K562 (cell line): ENCODE data around the gene UBE2E3. TPM values are rescaled to one million over a fixed set of nuclear protein-coding genes. Genes with fewer than 3 reads are reported as not detected.

Source experiments
- ATAC-seq: fragments of 200-7000 bp; cut with Tn5 transposase; 3 replicates; pipeline ENCODE4 v1.9.1; 2020; ENCODE audit warnings: moderate library complexity
- BruUV-seq: library from RNA; stranded (reverse); fragments of 400-500 nt; replicated peaks from 2 replicates; lab custom pipeline; 2021; lab: Mats Ljungman, UMichigan
- CTCF ChIA-PET: fragments of 300-600 bp; formaldehyde crosslinking; extraction: SDS; loops from one replicate; lab custom pipeline; 2021; ENCODE audit warnings: low intra/inter-chr PET ratio; lab: Yijun Ruan, JAX
- POLR2A ChIA-PET: fragments of 300-600, 350-650 bp; sonication (Branson Sonifier 250); formaldehyde crosslinking; extraction: SDS; loops from one replicate; lab custom pipeline; 2021; ENCODE audit warnings: antibody characterized with exemption, inconsistent platforms; lab: Yijun Ruan, JAX
- DNase-seq, 4 experiments: peaks; one replicate each; pipeline versions ENCODE4 v3.0.0 to v3.0.0-alpha.2; 2011 to 2018; ENCODE audit warnings: low spot score in 3 of 4, mixed read lengths in 3 of 4; ENCODE audit errors: extremely low read depth in 1 of 4
- FAIRE-seq: peaks from 2 replicates; lab custom pipeline; 2011; peaks lifted over from hg19 to GRCh38; lab: Jason Lieb, UNC
- H2AFZ ChIP-seq: 2 replicates; pipeline ENCODE4 v1.6.0; 2011; ENCODE audit warnings: low read depth, low read length, control low read depth, inconsistent platforms
- H3K27ac ChIP-seq: fragments of 200-600 bp; 3 replicates; pipeline ENCODE4 v1.8.0; 2011; ENCODE audit warnings: low read depth, mild to moderate bottlenecking, control low read depth, inconsistent platforms, low read length, moderate library complexity, mixed read lengths; ENCODE audit errors: extremely low read depth
- H3K27me3 ChIP-seq, 2 experiments: fragments of 300-600 bp in 1 of 2; 2 replicates in 1 of 2; 3 replicates in 1 of 2; pipeline versions ENCODE4 v1.6.0 to v1.8.0; 2011; ENCODE audit warnings: inconsistent platforms in 2 of 2, low read length in 2 of 2, mild to moderate bottlenecking in 1 of 2, mixed read lengths in 1 of 2, moderate library complexity in 1 of 2; ENCODE audit not compliant: control insufficient read depth in 2 of 2, insufficient read depth in 2 of 2
- H3K36me3 ChIP-seq: fragments of 300-600 bp; 3 replicates; pipeline ENCODE4 v1.8.0; 2011; ENCODE audit warnings: mild to moderate bottlenecking, low read length, inconsistent platforms; ENCODE audit not compliant: control insufficient read depth, insufficient read depth
- H3K4me1 ChIP-seq, 2 experiments: fragments of 200-600 bp in 1 of 2; replicated peaks in 1 of 2; 2 replicates in 1 of 2; 3 replicates in 1 of 2; pipeline versions ENCODE4 v1.5.1 to v1.8.0; 2011; ENCODE audit warnings: inconsistent platforms in 2 of 2, low read length in 2 of 2, mild to moderate bottlenecking in 1 of 2, mixed read lengths in 1 of 2, moderate library complexity in 1 of 2; ENCODE audit not compliant: control insufficient read depth in 2 of 2, insufficient read depth in 2 of 2
- H3K4me2 ChIP-seq: 2 replicates; pipeline ENCODE4 v1.6.1; 2011; ENCODE audit warnings: low read length, control low read depth, inconsistent platforms, mixed read lengths; ENCODE audit not compliant: insufficient read depth
- H3K4me3 ChIP-seq: fragments of 200-600 bp; sonication (generic), shearing (Covaris generic); 2 replicates; pipeline ENCODE4 v1.5.1; 2016; ENCODE audit warnings: control low read depth, inconsistent platforms
- H3K79me2 ChIP-seq: fragments of 200-600 bp; 3 replicates; pipeline ENCODE4 v1.8.0; 2011; ENCODE audit warnings: low read length, inconsistent platforms; ENCODE audit not compliant: control insufficient read depth, insufficient read depth
- H3K9ac ChIP-seq, 2 experiments: 2 replicates each; pipeline versions ENCODE4 v1.6.0 to v1.6.1; 2011; ENCODE audit warnings: low read depth in 2 of 2, low read length in 2 of 2, control low read depth in 1 of 2, inconsistent platforms in 1 of 2, mild to moderate bottlenecking in 1 of 2, mixed read lengths in 1 of 2; ENCODE audit not compliant: insufficient read depth in 1 of 2
- H3K9me1 ChIP-seq: one replicate; pipeline ENCODE4 v1.6.0; 2011; ENCODE audit warnings: inconsistent platforms, mild to moderate bottlenecking, low read length, moderate library complexity; ENCODE audit not compliant: control insufficient read depth, insufficient read depth
- H3K9me3 ChIP-seq: replicated peaks from 2 replicates; pipeline ENCODE4 v1.5.1; 2011; ENCODE audit warnings: low read depth, low read length, inconsistent platforms; ENCODE audit not compliant: control insufficient read depth, insufficient read depth
- H4K20me1 ChIP-seq: replicated peaks from 2 replicates; pipeline ENCODE4 v1.6.1; 2011; ENCODE audit warnings: low read length, inconsistent platforms, mixed read lengths; ENCODE audit not compliant: control insufficient read depth, insufficient read depth
- CHD4 ChIP-seq: fragments of 200-600 bp; sonication (generic); IDR thresholded peaks from 3 replicates; pipeline ENCODE4 v1.6.1; 2012; ENCODE audit warnings: low read depth, mild to moderate bottlenecking, mixed read lengths, low read length, inconsistent platforms; ENCODE audit not compliant: insufficient read depth, insufficient replicate concordance, poor library complexity, severe bottlenecking
- GABPA ChIP-seq: fragments of 200-800 bp; sonication (Bioruptor generic); conservative IDR thresholded peaks from 2 replicates; pipeline ENCODE4 v1.6.1; 2016; ENCODE audit warnings: low read depth, missing genetic modification characterization, missing compliant biosample characterization
- KLF10 ChIP-seq: fragments of 250-450 bp; sonication (Bioruptor Pico); IDR thresholded peaks from 2 replicates; pipeline ENCODE4 v1.6.1; 2021; ENCODE audit warnings: matching md5 sums
- MAFF ChIP-seq: IDR thresholded peaks from 2 replicates; pipeline ENCODE4 v1.6.1; 2012; ENCODE audit warnings: low read length, improper control_type of control experiment
- MAFG ChIP-seq: fragments of 450-650 bp; conservative IDR thresholded peaks from 2 replicates; pipeline ENCODE4 v1.6.1; 2016; ENCODE audit warnings: missing genetic modification characterization, missing compliant biosample characterization
- POLR3G ChIP-seq: IDR thresholded peaks from 2 replicates; pipeline ENCODE4 v1.6.1; 2011; ENCODE audit not compliant: insufficient read length, insufficient replicate concordance; ENCODE audit errors: extremely low read depth
- RFX7 ChIP-seq: fragments of 250-450 bp; sonication (Bioruptor Pico); IDR thresholded peaks from 2 replicates; pipeline ENCODE4 v1.5.1; 2021; ENCODE audit warnings: mild to moderate bottlenecking
- ZNF133 ChIP-seq: fragments of 250-450 bp; sonication (Bioruptor Pico); IDR thresholded peaks from 2 replicates; pipeline ENCODE4 v1.4.0; 2020; ENCODE audit warnings: mild to moderate bottlenecking
- ZNF140 ChIP-seq: fragments of 250-450 bp; sonication (Bioruptor Pico); IDR thresholded peaks from 2 replicates; pipeline ENCODE4 v1.8.0; 2021; ENCODE audit warnings: moderate library complexity, mild to moderate bottlenecking, inconsistent platforms
- ZNF212 ChIP-seq: fragments of 450-650 bp; formaldehyde crosslinking; IDR thresholded peaks from 2 replicates; pipeline ENCODE4 v1.4.0; 2020; ENCODE audit warnings: mild to moderate bottlenecking
- ZNF224 ChIP-seq: sonication (generic); formaldehyde crosslinking; IDR thresholded peaks from 2 replicates; pipeline ENCODE4 v1.8.0; 2022; ENCODE audit warnings: mild to moderate bottlenecking, missing genetic modification reagents
- ZNF239 ChIP-seq: fragments of 250-450 bp; sonication (Bioruptor Pico); IDR thresholded peaks from 2 replicates; pipeline ENCODE4 v1.4.0; 2020; ENCODE audit warnings: mild to moderate bottlenecking
- WGBS: fragments of 100-300 bp; shearing (Covaris generic); methylation state at CpG from one replicate; pipeline ENCODE4 v1.1.6; 2016; ENCODE audit warnings: low coverage, mixed read lengths; ENCODE audit not compliant: insufficient coverage; ENCODE audit errors: missing lambda C conversion rate; 5-methylcytosine and 5-hydroxymethylcytosine counted together
- in situ Hi-C: fragments of 300-500 bp; cut with MboI; formaldehyde crosslinking; loops from 4 replicates; pipeline ENCODE4 v1.15.0; 2018; ENCODE audit warnings: inconsistent platforms, mixed read lengths
- intact Hi-C: fragments of 100-400 bp; cut with micrococcal nuclease; formaldehyde crosslinking; loops from 2 replicates; pipeline ENCODE4 v1.14.2; 2022
- polyA plus RNA-seq, 8 experiments: library from polyadenylated mRNA; depleted of rRNA in 4 of 8; stranded (reverse) in 5 of 8; unstranded in 3 of 8; fragments of >200 nt; fragmentation: Nextera tagmentation in 2 of 8; fragmentation: Illumina TruSeq in 1 of 8; extraction: Ambion mirVana in 2 of 8; extraction: Trizol in 1 of 8; gene quantifications; 2 replicates each; pipeline versions ENCODE4 v1.2.1 to v1.2.3, GENCODE V29; 2011 to 2014; ENCODE audit warnings: inconsistent platforms in 1 of 8, missing spikeins in 1 of 8
- total RNA-seq, 7 experiments: library from RNA; depleted of rRNA in 6 of 7; stranded (reverse); fragments of >200 nt in 6 of 7; fragmentation: Illumina TruSeq in 2 of 7; extraction: Trizol in 2 of 7; gene quantifications; 2 replicates each; pipeline versions ENCODE4 v1.2.1 to v1.2.3, GENCODE V29; 2011 to 2021; ENCODE audit warnings: low replicate concordance in 1 of 7
- TF ChIP-seq, protein P1 (sequence below): fragments of 200-800 bp; sonication (Bioruptor generic); IDR thresholded peaks from 2 replicates; pipeline ENCODE4 v1.6.1; 2016; ENCODE audit warnings: missing genetic modification characterization, missing compliant biosample characterization
- TF ChIP-seq, protein P2 (sequence below): fragments of 250-450 bp; sonication (Bioruptor Pico); IDR thresholded peaks from 2 replicates; pipeline ENCODE4 v1.8.0; 2022; ENCODE audit warnings: moderate library complexity, mild to moderate bottlenecking, inconsistent platforms

UBE2E3 gene
- total and polyA plus RNA-seq, 9 of the 15 experiments (the other 6 are each of a cell fraction or from before 2014, with no cell fraction given) = 58.2 to 173 (median 78.0) TPM

DNA sequence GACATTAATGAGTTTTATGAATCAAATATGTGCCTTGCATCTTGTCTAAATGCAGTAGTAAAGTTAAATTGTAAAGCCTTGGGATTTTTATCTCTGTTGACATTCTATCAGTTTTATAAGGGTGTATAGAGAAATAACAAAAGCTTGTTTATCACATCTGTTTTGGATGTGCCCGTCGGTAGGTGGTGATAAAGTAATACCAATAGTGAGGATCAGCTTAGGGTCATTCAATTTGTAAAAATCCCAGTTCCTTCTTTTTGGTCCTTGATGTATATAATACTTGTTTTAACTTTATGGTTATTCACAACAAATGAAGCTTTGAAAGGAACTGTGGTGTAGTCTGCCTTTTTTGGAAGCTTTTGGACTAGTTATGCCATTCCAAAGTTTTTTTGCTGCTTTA lies 12.6 kb downstream of the UBE2E3 start (continued):
- TF ChIP-seq, protein P1, sequence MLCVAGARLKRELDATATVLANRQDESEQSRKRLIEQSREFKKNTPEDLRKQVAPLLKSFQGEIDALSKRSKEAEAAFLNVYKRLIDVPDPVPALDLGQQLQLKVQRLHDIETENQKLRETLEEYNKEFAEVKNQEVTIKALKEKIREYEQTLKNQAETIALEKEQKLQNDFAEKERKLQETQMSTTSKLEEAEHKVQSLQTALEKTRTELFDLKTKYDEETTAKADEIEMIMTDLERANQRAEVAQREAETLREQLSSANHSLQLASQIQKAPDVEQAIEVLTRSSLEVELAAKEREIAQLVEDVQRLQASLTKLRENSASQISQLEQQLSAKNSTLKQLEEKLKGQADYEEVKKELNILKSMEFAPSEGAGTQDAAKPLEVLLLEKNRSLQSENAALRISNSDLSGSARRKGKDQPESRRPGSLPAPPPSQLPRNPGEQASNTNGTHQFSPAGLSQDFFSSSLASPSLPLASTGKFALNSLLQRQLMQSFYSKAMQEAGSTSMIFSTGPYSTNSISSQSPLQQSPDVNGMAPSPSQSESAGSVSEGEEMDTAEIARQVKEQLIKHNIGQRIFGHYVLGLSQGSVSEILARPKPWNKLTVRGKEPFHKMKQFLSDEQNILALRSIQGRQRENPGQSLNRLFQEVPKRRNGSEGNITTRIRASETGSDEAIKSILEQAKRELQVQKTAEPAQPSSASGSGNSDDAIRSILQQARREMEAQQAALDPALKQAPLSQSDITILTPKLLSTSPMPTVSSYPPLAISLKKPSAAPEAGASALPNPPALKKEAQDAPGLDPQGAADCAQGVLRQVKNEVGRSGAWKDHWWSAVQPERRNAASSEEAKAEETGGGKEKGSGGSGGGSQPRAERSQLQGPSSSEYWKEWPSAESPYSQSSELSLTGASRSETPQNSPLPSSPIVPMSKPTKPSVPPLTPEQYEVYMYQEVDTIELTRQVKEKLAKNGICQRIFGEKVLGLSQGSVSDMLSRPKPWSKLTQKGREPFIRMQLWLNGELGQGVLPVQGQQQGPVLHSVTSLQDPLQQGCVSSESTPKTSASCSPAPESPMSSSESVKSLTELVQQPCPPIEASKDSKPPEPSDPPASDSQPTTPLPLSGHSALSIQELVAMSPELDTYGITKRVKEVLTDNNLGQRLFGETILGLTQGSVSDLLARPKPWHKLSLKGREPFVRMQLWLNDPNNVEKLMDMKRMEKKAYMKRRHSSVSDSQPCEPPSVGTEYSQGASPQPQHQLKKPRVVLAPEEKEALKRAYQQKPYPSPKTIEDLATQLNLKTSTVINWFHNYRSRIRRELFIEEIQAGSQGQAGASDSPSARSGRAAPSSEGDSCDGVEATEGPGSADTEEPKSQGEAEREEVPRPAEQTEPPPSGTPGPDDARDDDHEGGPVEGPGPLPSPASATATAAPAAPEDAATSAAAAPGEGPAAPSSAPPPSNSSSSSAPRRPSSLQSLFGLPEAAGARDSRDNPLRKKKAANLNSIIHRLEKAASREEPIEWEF (CRISPR knock-in tag) = no peak
- TF ChIP-seq, all 486 proteins: peak for 0

DNA sequence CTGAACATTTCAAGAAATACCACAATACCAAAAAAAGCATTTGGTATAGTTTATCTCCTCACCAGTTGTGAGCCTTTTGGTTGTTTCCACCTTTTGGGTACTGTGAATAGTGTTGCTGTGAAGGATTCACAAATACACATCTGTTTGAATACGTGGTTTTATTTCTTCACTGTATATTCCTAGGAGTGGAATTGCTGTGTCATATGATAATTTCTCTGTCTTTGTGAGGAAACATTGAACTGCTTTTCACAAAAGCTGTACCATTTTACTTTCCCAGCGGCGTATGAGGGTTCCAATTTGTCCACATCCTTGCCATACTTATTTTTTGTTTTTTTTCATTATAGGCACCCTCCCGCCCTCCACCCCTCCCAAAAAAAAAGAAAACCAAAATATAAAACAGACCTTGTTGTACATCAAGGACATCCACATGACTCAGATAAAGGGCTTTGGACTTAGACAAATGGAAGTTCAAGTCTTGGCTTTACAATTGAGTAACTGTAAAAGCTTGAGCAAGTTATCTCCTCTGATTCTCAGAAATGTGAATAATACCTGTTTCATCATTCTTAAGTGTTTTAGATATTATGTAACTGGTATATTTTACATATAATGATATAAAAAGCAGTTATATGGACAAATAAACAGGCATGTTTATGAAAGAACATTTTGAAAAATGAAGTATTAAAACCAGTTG lies 19.0 kb downstream of the UBE2E3 start:
- peaks cover 2 to 5% of the 10 kb centered on the region in 2 experiments; a peak in 3 of 5 replicates for H3K4me1 ChIP-seq
- ATAC-seq (peak; percentile 67), FAIRE-seq (no peak), DNase-seq (no peak)
- in situ Hi-C loops (loop anchor here (5.0 kb wide), 1 partner anchor 43 kb away; no protein-coding TSS in a partner anchor), intact Hi-C loops (no loop called here)
- H3K4me2 ChIP-seq = 0 out of 2 replicates have a peak overlapping the region, but pooled peaks have one; percentile 29
- POLR2A ChIA-PET = interaction anchor here (0.6 to 1.1 kb wide), 5 partner anchors 9 to 20 kb away, joined by 3 to 4 read pairs (median 3); no protein-coding TSS in a partner anchor
- no peak overlapping the region; the same call in 1 of the 2 replicates for H2AFZ ChIP-seq
- no peak overlapping the region for H3K4me3 ChIP-seq
- no peaks in the 10 kb centered on the region for H4K20me1 ChIP-seq
- no peaks in the 10 kb centered on the region for H3K9me3 ChIP-seq
- 65% methylated on average over 4 of the region's 4 CpGs for WGBS
- peaks cover 4% of the 10 kb centered on the region; the same call in 1 of the 3 replicates for H3K36me3 ChIP-seq
- H3K9me1 ChIP-seq = no peaks in the 10 kb centered on the region
- no peaks in the 10 kb centered on the region for H3K27me3 ChIP-seq
- H3K79me2 ChIP-seq = peaks cover 85% of the 10 kb centered on the region
- peak overlapping the region; percentile 48 for H3K27ac ChIP-seq
- H3K9ac ChIP-seq = no peak overlapping the region
- CTCF ChIA-PET = interaction anchor here (0.6 kb wide), 1 partner anchor 80 kb away, joined by 3 read pairs; no protein-coding TSS in a partner anchor
- no TSS peak for BruUV-seq
- TF ChIP-seq MAFG (tag) = peak; percentile 64
- no peak for TF ChIP-seq ZNF140 (CRISPR knock-in tag)
- peak; percentile 37; the same call in 1 of the 2 replicates for TF ChIP-seq MAFF
- no peak for TF ChIP-seq RFX7 (CRISPR knock-in tag)
- TF ChIP-seq, protein P2, sequence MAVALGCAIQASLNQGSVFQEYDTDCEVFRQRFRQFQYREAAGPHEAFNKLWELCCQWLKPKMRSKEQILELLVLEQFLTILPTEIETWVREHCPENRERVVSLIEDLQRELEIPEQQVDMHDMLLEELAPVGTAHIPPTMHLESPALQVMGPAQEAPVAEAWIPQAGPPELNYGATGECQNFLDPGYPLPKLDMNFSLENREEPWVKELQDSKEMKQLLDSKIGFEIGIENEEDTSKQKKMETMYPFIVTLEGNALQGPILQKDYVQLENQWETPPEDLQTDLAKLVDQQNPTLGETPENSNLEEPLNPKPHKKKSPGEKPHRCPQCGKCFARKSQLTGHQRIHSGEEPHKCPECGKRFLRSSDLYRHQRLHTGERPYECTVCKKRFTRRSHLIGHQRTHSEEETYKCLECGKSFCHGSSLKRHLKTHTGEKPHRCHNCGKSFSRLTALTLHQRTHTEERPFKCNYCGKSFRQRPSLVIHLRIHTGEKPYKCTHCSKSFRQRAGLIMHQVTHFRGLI = no peak
- no peak for TF ChIP-seq ZNF224 (CRISPR knock-in tag)
- no peak for TF ChIP-seq GABPA (tag)
- TF ChIP-seq CHD4 = no peak
- no peak for TF ChIP-seq ZNF133
- TF ChIP-seq ZNF212 (CRISPR knock-in tag) = no peak
- no peak for TF ChIP-seq POLR3G
- no peak for TF ChIP-seq ZNF239 (CRISPR knock-in tag)
- no peak for TF ChIP-seq KLF10
